K562 (cell line): ENCODE measurements around the gene DTYMK. TPM values are rescaled to one million over a fixed set of nuclear protein-coding genes. Genes with fewer than 3 reads are reported as not detected.

Source experiments
- ATAC-seq: fragments of 200-7000 bp; cut with Tn5 transposase; 3 replicates; pipeline ENCODE4 v1.9.1; 2020; ENCODE audit warnings: moderate library complexity
- BruUV-seq: library from RNA; stranded (reverse); fragments of 400-500 nt; replicated peaks from 2 replicates; lab custom pipeline; 2021; lab: Mats Ljungman, UMichigan
- CTCF ChIA-PET: fragments of 300-600 bp; formaldehyde crosslinking; extraction: SDS; loops from one replicate; lab custom pipeline; 2021; ENCODE audit warnings: low intra/inter-chr PET ratio; lab: Yijun Ruan, JAX
- POLR2A ChIA-PET: fragments of 300-600, 350-650 bp; sonication (Branson Sonifier 250); formaldehyde crosslinking; extraction: SDS; loops from one replicate; lab custom pipeline; 2021; ENCODE audit warnings: antibody characterized with exemption, inconsistent platforms; lab: Yijun Ruan, JAX
- DNase-seq, 4 experiments: peaks; one replicate each; pipeline versions ENCODE4 v3.0.0 to v3.0.0-alpha.2; 2011 to 2018; ENCODE audit warnings: low spot score in 3 of 4, mixed read lengths in 3 of 4; ENCODE audit errors: extremely low read depth in 1 of 4
- FAIRE-seq: peaks from 2 replicates; lab custom pipeline; 2011; peaks lifted over from hg19 to GRCh38; lab: Jason Lieb, UNC
- H2AFZ ChIP-seq: 2 replicates; pipeline ENCODE4 v1.6.0; 2011; ENCODE audit warnings: low read depth, low read length, control low read depth, inconsistent platforms
- H3K27ac ChIP-seq: fragments of 200-600 bp; 3 replicates; pipeline ENCODE4 v1.8.0; 2011; ENCODE audit warnings: low read depth, mild to moderate bottlenecking, control low read depth, inconsistent platforms, low read length, moderate library complexity, mixed read lengths; ENCODE audit errors: extremely low read depth
- H3K27me3 ChIP-seq, 2 experiments: fragments of 300-600 bp in 1 of 2; 2 replicates in 1 of 2; 3 replicates in 1 of 2; pipeline versions ENCODE4 v1.6.0 to v1.8.0; 2011; ENCODE audit warnings: inconsistent platforms in 2 of 2, low read length in 2 of 2, mild to moderate bottlenecking in 1 of 2, mixed read lengths in 1 of 2, moderate library complexity in 1 of 2; ENCODE audit not compliant: control insufficient read depth in 2 of 2, insufficient read depth in 2 of 2
- H3K36me3 ChIP-seq: fragments of 300-600 bp; 3 replicates; pipeline ENCODE4 v1.8.0; 2011; ENCODE audit warnings: mild to moderate bottlenecking, low read length, inconsistent platforms; ENCODE audit not compliant: control insufficient read depth, insufficient read depth
- H3K4me1 ChIP-seq, 2 experiments: fragments of 200-600 bp in 1 of 2; replicated peaks in 1 of 2; 2 replicates in 1 of 2; 3 replicates in 1 of 2; pipeline versions ENCODE4 v1.5.1 to v1.8.0; 2011; ENCODE audit warnings: inconsistent platforms in 2 of 2, low read length in 2 of 2, mild to moderate bottlenecking in 1 of 2, mixed read lengths in 1 of 2, moderate library complexity in 1 of 2; ENCODE audit not compliant: control insufficient read depth in 2 of 2, insufficient read depth in 2 of 2
- H3K4me2 ChIP-seq: 2 replicates; pipeline ENCODE4 v1.6.1; 2011; ENCODE audit warnings: low read length, control low read depth, inconsistent platforms, mixed read lengths; ENCODE audit not compliant: insufficient read depth
- H3K4me3 ChIP-seq: fragments of 200-600 bp; sonication (generic), shearing (Covaris generic); 2 replicates; pipeline ENCODE4 v1.5.1; 2016; ENCODE audit warnings: control low read depth, inconsistent platforms
- H3K79me2 ChIP-seq: fragments of 200-600 bp; 3 replicates; pipeline ENCODE4 v1.8.0; 2011; ENCODE audit warnings: low read length, inconsistent platforms; ENCODE audit not compliant: control insufficient read depth, insufficient read depth
- H3K9ac ChIP-seq, 2 experiments: 2 replicates each; pipeline versions ENCODE4 v1.6.0 to v1.6.1; 2011; ENCODE audit warnings: low read depth in 2 of 2, low read length in 2 of 2, control low read depth in 1 of 2, inconsistent platforms in 1 of 2, mild to moderate bottlenecking in 1 of 2, mixed read lengths in 1 of 2; ENCODE audit not compliant: insufficient read depth in 1 of 2
- H3K9me1 ChIP-seq: one replicate; pipeline ENCODE4 v1.6.0; 2011; ENCODE audit warnings: inconsistent platforms, mild to moderate bottlenecking, low read length, moderate library complexity; ENCODE audit not compliant: control insufficient read depth, insufficient read depth
- H3K9me3 ChIP-seq: replicated peaks from 2 replicates; pipeline ENCODE4 v1.5.1; 2011; ENCODE audit warnings: low read depth, low read length, inconsistent platforms; ENCODE audit not compliant: control insufficient read depth, insufficient read depth
- H4K20me1 ChIP-seq: replicated peaks from 2 replicates; pipeline ENCODE4 v1.6.1; 2011; ENCODE audit warnings: low read length, inconsistent platforms, mixed read lengths; ENCODE audit not compliant: control insufficient read depth, insufficient read depth
- BRF1 ChIP-seq: IDR thresholded peaks from 3 replicates; pipeline ENCODE4 v1.6.1; 2011; ENCODE audit warnings: borderline replicate concordance, mild to moderate bottlenecking; ENCODE audit not compliant: insufficient read length; ENCODE audit errors: extremely low read depth
- CTCFL ChIP-seq: IDR thresholded peaks from 2 replicates; pipeline ENCODE4 v1.6.1; 2011; ENCODE audit warnings: borderline replicate concordance, low read depth, mild to moderate bottlenecking, moderate library complexity, low read length; ENCODE audit not compliant: insufficient read depth, poor library complexity, severe bottlenecking
- DDX20 ChIP-seq: fragments of 450-650 bp; IDR thresholded peaks from 2 replicates; pipeline ENCODE4 v1.6.1; 2016; ENCODE audit warnings: missing genetic modification characterization, low read depth, mild to moderate bottlenecking, missing compliant biosample characterization, moderate library complexity
- GATA2 ChIP-seq: sonication (generic); formaldehyde crosslinking; IDR thresholded peaks from 2 replicates; pipeline ENCODE4 v1.4.0; 2020; ENCODE audit warnings: mild to moderate bottlenecking, missing genetic modification reagents
- MCM5 ChIP-seq: fragments of 450-650 bp; IDR thresholded peaks from 2 replicates; pipeline ENCODE4 v1.6.1; 2016; ENCODE audit warnings: low read depth
- MXI1 ChIP-seq: IDR thresholded peaks from 2 replicates; pipeline ENCODE4 v1.6.1; 2011; ENCODE audit warnings: low read depth, mild to moderate bottlenecking, improper control_type of control experiment, low read length
- NUFIP1 ChIP-seq: fragments of 450-650 bp; IDR thresholded peaks from 2 replicates; pipeline ENCODE4 v1.6.1; 2018; ENCODE audit not compliant: partially characterized antibody
- RERE ChIP-seq: sonication (generic); formaldehyde crosslinking; IDR thresholded peaks from 2 replicates; pipeline ENCODE4 v1.8.0; 2023; ENCODE audit warnings: missing genetic modification reagents, mild to moderate bottlenecking, borderline replicate concordance
- SIX5 ChIP-seq, 2 experiments: IDR thresholded peaks; 2 replicates each; pipeline ENCODE4 v1.6.1; 2011; ENCODE audit warnings: low read length in 2 of 2, borderline replicate concordance in 1 of 2, low read depth in 1 of 2, mild to moderate bottlenecking in 1 of 2, moderate library complexity in 1 of 2; ENCODE audit not compliant: insufficient read depth in 1 of 2
- SREBF1 ChIP-seq: fragments of 150-350 bp; IDR thresholded peaks from 2 replicates; pipeline ENCODE4 v1.6.1; 2014; ENCODE audit warnings: antibody characterized with exemption, low read depth, low read length, borderline replicate concordance
- STAT5B ChIP-seq: fragments of 250-450 bp; sonication (Bioruptor Pico); IDR thresholded peaks from 2 replicates; pipeline ENCODE4 v1.8.0; 2021; ENCODE audit warnings: mild to moderate bottlenecking, inconsistent platforms
- TAF15 ChIP-seq: fragments of 200-400 bp; formaldehyde crosslinking; IDR thresholded peaks from 2 replicates; pipeline ENCODE4 v1.6.1; 2017; ENCODE audit warnings: mild to moderate bottlenecking, low read depth, low read length, moderate library complexity
- ZNF263 ChIP-seq: sonication (generic); formaldehyde crosslinking; IDR thresholded peaks from 2 replicates; pipeline ENCODE4 v1.8.0; 2022; ENCODE audit warnings: mild to moderate bottlenecking, missing genetic modification reagents, borderline replicate concordance
- ZNF274 ChIP-seq: IDR thresholded peaks from 2 replicates; pipeline ENCODE4 v1.6.1; 2011; ENCODE audit warnings: low read depth, mild to moderate bottlenecking, low read length, moderate library complexity, borderline replicate concordance
- ZNF57 ChIP-seq: fragments of 450-650 bp; formaldehyde crosslinking; IDR thresholded peaks from 2 replicates; pipeline ENCODE4 v1.4.0; 2020; ENCODE audit warnings: mild to moderate bottlenecking, moderate library complexity
- WGBS: fragments of 100-300 bp; shearing (Covaris generic); methylation state at CpG from one replicate; pipeline ENCODE4 v1.1.6; 2016; ENCODE audit warnings: low coverage, mixed read lengths; ENCODE audit not compliant: insufficient coverage; ENCODE audit errors: missing lambda C conversion rate; 5-methylcytosine and 5-hydroxymethylcytosine counted together
- in situ Hi-C: fragments of 300-500 bp; cut with MboI; formaldehyde crosslinking; loops from 4 replicates; pipeline ENCODE4 v1.15.0; 2018; ENCODE audit warnings: inconsistent platforms, mixed read lengths
- intact Hi-C: fragments of 100-400 bp; cut with micrococcal nuclease; formaldehyde crosslinking; loops from 2 replicates; pipeline ENCODE4 v1.14.2; 2022
- polyA plus RNA-seq, 8 experiments: library from polyadenylated mRNA; depleted of rRNA in 4 of 8; stranded (reverse) in 5 of 8; unstranded in 3 of 8; fragments of >200 nt; fragmentation: Nextera tagmentation in 2 of 8; fragmentation: Illumina TruSeq in 1 of 8; extraction: Ambion mirVana in 2 of 8; extraction: Trizol in 1 of 8; gene quantifications; 2 replicates each; pipeline versions ENCODE4 v1.2.1 to v1.2.3, GENCODE V29; 2011 to 2014; ENCODE audit warnings: inconsistent platforms in 1 of 8, missing spikeins in 1 of 8
- total RNA-seq, 7 experiments: library from RNA; depleted of rRNA in 6 of 7; stranded (reverse); fragments of >200 nt in 6 of 7; fragmentation: Illumina TruSeq in 2 of 7; extraction: Trizol in 2 of 7; gene quantifications; 2 replicates each; pipeline versions ENCODE4 v1.2.1 to v1.2.3, GENCODE V29; 2011 to 2021; ENCODE audit warnings: low replicate concordance in 1 of 7

DTYMK gene
- total and polyA plus RNA-seq, 9 of the 15 experiments (the other 6 are each of a cell fraction or from before 2014, with no cell fraction given), result 8.2 to 85.0 (median 47.9) TPM

GRCh38 chr2:241652722-241653121, 33.9 kb downstream of the DTYMK start (continued):
- TF ChIP-seq RERE (CRISPR knock-in tag) (no peak), BRF1 (no peak), MCM5 (no peak), NUFIP1 (no peak), ZNF57 (no peak)

- in situ Hi-C loops, result no loop called here
- Histone ChIP-seq H3K36me3 (peaks cover 41% of the 10 kb centered on the region; the same call in 1 of the 3 replicates), H3K27me3 (no peaks in the 10 kb centered on the region), H3K27ac (no peak overlapping the region), H3K9me1 (no peaks in the 10 kb centered on the region), H2AFZ (no peak overlapping the region), H3K9me3 (no peaks in the 10 kb centered on the region), H3K79me2 (peaks cover 11% of the 10 kb centered on the region), H3K4me3 (no peak overlapping the region), H3K4me2 (no peak overlapping the region), H4K20me1 (no peaks in the 10 kb centered on the region), H3K4me1 (no peaks in the 10 kb centered on the region; a peak in 1 of 5 replicates), H3K9ac (no peak overlapping the region)
- ATAC-seq (no peak), FAIRE-seq (no peak), DNase-seq (no peak)
- BruUV-seq, result no TSS peak
- CTCF ChIA-PET, result no interaction called here
- POLR2A ChIA-PET, result no interaction called here
- WGBS, result 90% methylated on average over 8 of the region's 9 CpGs
- intact Hi-C loops, result no loop called here
- no peak for TF ChIP-seq SREBF1
- no peak for TF ChIP-seq DDX20
- no peak for TF ChIP-seq ZNF263 (CRISPR knock-in tag)
- no peak for TF ChIP-seq MXI1
- no peak for TF ChIP-seq STAT5B
- no peak for TF ChIP-seq SIX5 (IDR thresholded peaks at IDR 0.05; ENCODE audit: borderline replicate concordance in 1 of 2, insufficient read depth in 1 of 2, low read depth in 1 of 2, low read length in 2 of 2)
- TF ChIP-seq GATA2 (CRISPR knock-in tag), result no peak
- no peak for TF ChIP-seq TAF15
- no peak for TF ChIP-seq ZNF274
- TF ChIP-seq CTCFL, result no peak
These were observed 34.5 kb downstream of the DTYMK start for GRCh38 chr2:241652142-241652541.
